ENCODE data around the gene FASTKD3.
A peak's percentile ranks its signal among the peaks of the same experiment; 100 is the strongest.
"Not testable (repeated sequence)": the region's sequence is repeated elsewhere in the genome, so short reads cannot be mapped to it uniquely, and the experiment has no call there.

FASTKD3 gene

GRCh38 chr5:7868773-7869473 lies at the start of gene FASTKD3, which contains the start of gene MTRR:
Gene FASTKD3 (minus strand): TSS chr5:7869031. CDS start chr5:7868083, 948 bp downstream.
Gene MTRR (plus strand): TSS chr5:7869148. CDS start chr5:7870795, 1,647 bp downstream.
- DNase-seq, result peak; percentile 91

- DNase-seq, result no peak
Measured at GRCh38 chr5:7917130-7918123, 48.6 kb upstream of the FASTKD3 start.

GRCh38 chr5:7916171-7916804 lies 47.5 kb upstream of the FASTKD3 start:
- peak; percentile 10 for DNase-seq

GRCh38 chr5:7911429-7911771 lies 42.6 kb upstream of the FASTKD3 start:
- DNase-seq, result not testable (repeated sequence)

- DNase-seq, result no peak
Measured at GRCh38 chr5:7910738-7911428, 42.1 kb upstream of the FASTKD3 start.

GRCh38 chr5:7908317-7908716 lies 39.5 kb upstream of the FASTKD3 start:
- no peak for DNase-seq

- no peak for DNase-seq
Measured at GRCh38 chr5:7907612-7908011, 38.8 kb upstream of the FASTKD3 start.

GRCh38 chr5:7904170-7904569 lies 35.3 kb upstream of the FASTKD3 start:
- peak; percentile 79 for DNase-seq

GRCh38 chr5:7902666-7903625 lies 34.1 kb upstream of the FASTKD3 start:
- no peak for DNase-seq

- peak; percentile 68 for DNase-seq
Measured at GRCh38 chr5:7902201-7902600, 33.4 kb upstream of the FASTKD3 start.

- DNase-seq, result peak; percentile 31
Measured at GRCh38 chr5:7897014-7897600, 28.3 kb upstream of the FASTKD3 start.

GRCh38 chr5:7894860-7895259 lies 26.0 kb upstream of the FASTKD3 start:
- DNase-seq, result no peak

- DNase-seq, result no peak
Measured at GRCh38 chr5:7894439-7894838, 25.6 kb upstream of the FASTKD3 start.

- no peak for DNase-seq
Measured at GRCh38 chr5:7888901-7889300, 20.1 kb upstream of the FASTKD3 start.

GRCh38 chr5:7886849-7887475 lies 18.1 kb upstream of the FASTKD3 start:
- DNase-seq, result peak; percentile 61

- DNase-seq, result no peak
Measured at GRCh38 chr5:7884491-7885267, 15.8 kb upstream of the FASTKD3 start.

GRCh38 chr5:7882926-7883325 lies 14.1 kb upstream of the FASTKD3 start:
- DNase-seq, result no peak

GRCh38 chr5:7881816-7882215 lies 13.0 kb upstream of the FASTKD3 start:
- no peak for DNase-seq

- DNase-seq, result no peak
Measured at GRCh38 chr5:7881091-7881490, 12.3 kb upstream of the FASTKD3 start.

- DNase-seq, result peak; percentile 21
Measured at GRCh38 chr5:7878381-7878873, 9.6 kb upstream of the FASTKD3 start.
